Loucy (cell line): ENCODE data around the gene CD3G.

ENCODE experiments used
- CTCF ChIP-seq: fragments of 200-600 bp; sonication (generic); conservative IDR thresholded peaks from 2 replicates; pipeline ENCODE4 v1.5.1; 2014; ENCODE audit warnings: mild to moderate bottlenecking, antibody characterized with exemption, low read length
- EZH2phosphoT487 ChIP-seq: fragments of 200-600 bp; IDR thresholded peaks from 2 replicates; pipeline ENCODE4 v1.6.1; 2018; ENCODE audit warnings: antibody characterized with exemption, mild to moderate bottlenecking, moderate library complexity, borderline replicate concordance

- TF ChIP-seq CTCF = no peak
- no peak for TF ChIP-seq EZH2phosphoT487
These were observed 39.4 kb upstream of the CD3G start, which contains the start of gene CD3E for GRCh38 chr11:118304568-118305248.
